ENCODE results near the gene CCS. TPM values are rescaled to one million over a fixed set of nuclear protein-coding genes. Genes with fewer than 3 reads are reported as not detected.
A peak's percentile ranks its signal among the peaks of the same experiment; 100 is the strongest.

The CCS gene
- total and polyA plus RNA-seq, 8 donors, result 19.3 to 131 (median 59.1) TPM

- H3K4me1 ChIP-seq, result peaks cover 5 to 29% (median 22%) of the 10 kb centered on the region in 4 donors
- TF ChIP-seq POLR2AphosphoS5 (IDR thresholded peaks at IDR 0.05), result no peak
- no peak for TF ChIP-seq EP300 (IDR thresholded peaks at IDR 0.05)
- TF ChIP-seq CTCF (IDR thresholded peaks at IDR 0.05), result no peak
- TF ChIP-seq POLR2A (IDR thresholded peaks at IDR 0.05), result no peak
- DNase-seq, result no peak
- H3K27me3 ChIP-seq, result no peaks in the 10 kb centered on the region
- H3K4me3 ChIP-seq, result no peak overlapping the region
- no peaks in the 10 kb centered on the region for H3K9me3 ChIP-seq
- no peak overlapping the region for H3K27ac ChIP-seq
- no peaks in the 10 kb centered on the region for H3K36me3 ChIP-seq
- intact Hi-C loops (cut with DNase I; ENCODE audit: low total_unique reads), result no loop called here
- WGBS, 5 donors, result 91 to 100% (median 96%) methylated on average over 1 of the region's 1 CpG
Measured at GRCh38 chr11:66612458-66612857, 19.5 kb downstream of the CCS start.

- no peaks in the 10 kb centered on the region for H3K36me3 ChIP-seq
- no peak overlapping the region for H3K4me3 ChIP-seq
- no peaks in the 10 kb centered on the region for H3K9me3 ChIP-seq
- DNase-seq, result peak in 1 of 2 donors; percentile 46
- intact Hi-C loops (cut with DNase I; ENCODE audit: low total_unique reads), result no loop called here
- H3K4me1 ChIP-seq, result peaks cover 12 to 35% (median 27%) of the 10 kb centered on the region in 4 donors
- H3K27ac ChIP-seq, result no peak overlapping the region
- no peaks in the 10 kb centered on the region for H3K27me3 ChIP-seq
- TF ChIP-seq CTCF (IDR thresholded peaks at IDR 0.05) (no peak), POLR2A (IDR thresholded peaks at IDR 0.05) (no peak)
- 37 to 79% (median 62%) methylated on average over 13 of the region's 13 CpGs for WGBS, 5 donors
Measured at GRCh38 chr11:66614073-66614472, 21.1 kb downstream of the CCS start.

GRCh38 chr11:66616379-66617154, 23.6 kb downstream of the CCS start, which contains the start of gene RBM14:
Gene RBM14, plus strand, starts transcription at chr11:66616630. Its CDS starts 91 bp downstream, at chr11:66616721.
- peak; percentile 99 to 100 for DNase-seq
- peaks cover 0 to 6% (median 0%) of the 10 kb centered on the region in 4 donors for H3K36me3 ChIP-seq
- no peaks in the 10 kb centered on the region for H3K27me3 ChIP-seq
- TF ChIP-seq POLR2A (IDR thresholded peaks at IDR 0.05), result peak in 3 of 4 donors; percentile 83 to 98 (median 96)
- TF ChIP-seq EP300 (IDR thresholded peaks at IDR 0.05), result no peak
- peak; percentile 98 to 100 (median 100) for TF ChIP-seq POLR2AphosphoS5 (IDR thresholded peaks at IDR 0.05)
- TF ChIP-seq CTCF (IDR thresholded peaks at IDR 0.05), result no peak
- WGBS, 5 donors, result 0 to 1% (median 0%) methylated on average over 30 to 90 of the region's 90 CpGs
- intact Hi-C loops (cut with DNase I; ENCODE audit: low total_unique reads), result no loop called here
- H3K4me1 ChIP-seq, result peaks cover 31 to 60% (median 50%) of the 10 kb centered on the region in 4 donors
- H3K4me3 ChIP-seq, result peak within 1 kb of the TSS; percentile 56 to 94 (median 90)
- no peaks in the 10 kb centered on the region for H3K9me3 ChIP-seq
- H3K27ac ChIP-seq, result peak within 1 kb of the TSS; percentile 90 to 98 (median 97)

- TF ChIP-seq EP300 (IDR thresholded peaks at IDR 0.05) (no peak), POLR2AphosphoS5 (IDR thresholded peaks at IDR 0.05) (no peak)
- Histone ChIP-seq H3K36me3 (peaks cover 0 to 6% (median under 1%) of the 10 kb centered on the region in 4 donors), H3K27me3 (no peaks in the 10 kb centered on the region), H3K9me3 (no peaks in the 10 kb centered on the region), H3K27ac (peak overlapping the region; percentile 90 to 98 (median 97)), H3K4me3 (peak overlapping the region; percentile 56 to 94 (median 90)), H3K4me1 (peaks cover 39 to 67% (median 57%) of the 10 kb centered on the region in 4 donors)
- intact Hi-C loops (cut with DNase I; ENCODE audit: low total_unique reads), result no loop called here
- no peak for DNase-seq
- WGBS, 5 donors, result 0% methylated on average over 19 to 38 of the region's 38 CpGs
Measured at GRCh38 chr11:66617155-66617834, 24.3 kb downstream of the CCS start.
